HG03095 (cell line): ENCODE data around the gene LONP2.
"Not testable (repeated sequence)": the region's sequence is repeated elsewhere in the genome, so short reads cannot be mapped to it uniquely, and the experiment has no call there.

Experiments used
- ATAC-seq: cut with Tn5 transposase; IDR thresholded peaks from one replicate; pipeline ENCODE4 v1.9.1; 2021; ENCODE audit warnings: moderate library complexity; ENCODE audit not compliant: unreplicated experiment

The LONP2 gene

DNA sequence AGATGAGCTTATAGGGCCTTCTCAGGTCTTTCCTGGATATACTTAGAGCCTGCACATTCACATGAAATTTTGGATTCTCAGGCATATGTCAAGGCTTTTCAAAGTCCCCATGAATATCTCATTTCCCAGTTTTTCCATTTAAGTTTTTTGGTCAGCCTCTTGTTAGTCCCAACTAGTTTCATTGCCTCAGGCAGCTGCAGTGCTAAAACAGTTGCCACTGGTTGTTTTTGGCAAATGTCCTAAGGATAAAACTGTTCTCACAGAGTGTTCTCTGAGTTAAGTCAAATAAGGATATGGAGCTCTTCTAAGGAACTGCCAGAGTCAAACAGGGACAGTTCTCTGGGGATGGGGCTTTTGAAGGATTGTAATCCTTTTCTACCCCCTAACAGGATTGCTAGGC lies 43.1 kb downstream of the LONP2 start:
- no peak for ATAC-seq

- ATAC-seq: no peak
These were observed 47.2 kb downstream of the LONP2 start for GRCh38 chr16:48291303-48291702.

- ATAC-seq: no peak
These were observed 47.7 kb downstream of the LONP2 start for GRCh38 chr16:48291754-48292153.

- no peak for ATAC-seq
These were observed 48.4 kb downstream of the LONP2 start for GRCh38 chr16:48292452-48292851.

GRCh38 chr16:48294724-48295123 lies 50.6 kb downstream of the LONP2 start:
- no peak for ATAC-seq

DNA sequence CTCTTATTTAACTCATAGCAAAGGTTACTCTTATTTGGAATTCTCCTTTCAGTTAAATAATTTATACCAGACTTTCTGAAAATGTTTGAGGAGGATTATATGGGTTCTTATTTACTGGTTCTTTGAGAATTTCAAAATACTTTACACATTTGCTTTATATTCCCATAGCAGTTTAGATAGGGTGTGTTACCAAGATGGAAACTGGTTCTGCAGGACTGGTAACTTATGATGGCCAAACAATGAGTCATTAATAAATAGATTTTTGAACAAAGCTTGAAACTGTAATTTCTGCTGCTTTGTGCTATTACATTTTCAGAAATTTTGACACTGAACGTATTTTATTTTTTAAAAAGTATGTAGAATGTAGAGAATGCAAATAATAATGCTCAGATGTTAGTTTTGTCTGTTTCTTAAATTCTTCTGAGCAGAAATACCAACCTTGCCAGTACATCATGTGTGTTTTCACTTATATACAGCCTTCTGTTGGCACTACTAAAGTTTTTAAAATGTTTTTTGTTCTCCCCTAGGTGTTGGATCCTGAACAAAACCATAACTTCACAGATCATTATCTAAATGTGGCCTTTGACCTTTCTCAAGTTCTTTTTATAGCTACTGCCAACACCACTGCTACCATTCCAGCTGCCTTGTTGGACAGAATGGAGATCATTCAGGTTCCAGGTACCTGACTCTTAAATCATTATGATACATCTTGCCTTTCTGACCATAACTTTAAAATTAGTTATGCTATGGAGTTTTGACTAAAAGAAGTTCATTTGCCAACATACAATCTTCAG lies 51.6 kb downstream of the LONP2 start:
- ATAC-seq: no peak

- no peak for ATAC-seq
These were observed 55.4 kb downstream of the LONP2 start for GRCh38 chr16:48299471-48299870.

DNA sequence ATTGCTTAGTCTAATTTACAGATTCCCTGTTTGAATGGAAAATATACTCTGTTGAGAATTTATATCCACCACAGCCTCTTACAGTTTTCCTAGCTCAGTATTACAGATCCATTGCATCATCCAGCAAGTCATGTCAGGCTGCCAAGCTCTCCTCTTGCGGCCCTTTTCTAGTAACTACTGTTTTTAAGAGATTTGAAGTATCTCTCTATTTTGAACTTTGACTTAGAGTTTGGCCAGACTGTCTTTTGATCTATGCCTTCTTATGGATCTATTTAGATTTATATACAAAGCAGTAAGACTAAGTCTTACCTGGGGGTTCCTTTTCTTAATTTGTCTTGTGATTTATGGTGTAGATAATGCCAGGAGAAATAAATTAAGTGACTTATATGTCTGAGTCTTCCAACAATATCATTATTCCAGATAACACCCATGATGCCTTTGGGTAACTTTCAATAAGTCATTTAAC lies 56.3 kb downstream of the LONP2 start:
- no peak for ATAC-seq

DNA sequence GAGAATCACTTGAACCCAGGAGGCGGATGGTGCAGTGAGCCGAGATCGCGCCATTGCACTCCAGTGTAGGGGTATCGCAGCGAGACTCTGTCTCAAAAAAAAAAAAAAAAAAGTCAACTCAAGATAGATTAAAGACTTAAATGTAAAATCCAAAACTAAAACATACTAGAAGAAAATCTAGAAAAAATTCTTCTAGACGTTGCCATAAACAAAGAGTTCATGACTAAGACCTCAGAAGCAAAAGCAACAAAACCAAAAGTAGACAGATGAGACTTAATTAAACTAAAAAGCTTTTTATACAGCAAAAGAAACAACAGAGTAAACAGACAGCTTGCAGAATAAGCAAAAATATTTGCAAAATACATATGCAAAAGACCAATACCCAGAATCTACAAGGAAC lies 64.4 kb downstream of the LONP2 start:
- ATAC-seq: no peak

DNA sequence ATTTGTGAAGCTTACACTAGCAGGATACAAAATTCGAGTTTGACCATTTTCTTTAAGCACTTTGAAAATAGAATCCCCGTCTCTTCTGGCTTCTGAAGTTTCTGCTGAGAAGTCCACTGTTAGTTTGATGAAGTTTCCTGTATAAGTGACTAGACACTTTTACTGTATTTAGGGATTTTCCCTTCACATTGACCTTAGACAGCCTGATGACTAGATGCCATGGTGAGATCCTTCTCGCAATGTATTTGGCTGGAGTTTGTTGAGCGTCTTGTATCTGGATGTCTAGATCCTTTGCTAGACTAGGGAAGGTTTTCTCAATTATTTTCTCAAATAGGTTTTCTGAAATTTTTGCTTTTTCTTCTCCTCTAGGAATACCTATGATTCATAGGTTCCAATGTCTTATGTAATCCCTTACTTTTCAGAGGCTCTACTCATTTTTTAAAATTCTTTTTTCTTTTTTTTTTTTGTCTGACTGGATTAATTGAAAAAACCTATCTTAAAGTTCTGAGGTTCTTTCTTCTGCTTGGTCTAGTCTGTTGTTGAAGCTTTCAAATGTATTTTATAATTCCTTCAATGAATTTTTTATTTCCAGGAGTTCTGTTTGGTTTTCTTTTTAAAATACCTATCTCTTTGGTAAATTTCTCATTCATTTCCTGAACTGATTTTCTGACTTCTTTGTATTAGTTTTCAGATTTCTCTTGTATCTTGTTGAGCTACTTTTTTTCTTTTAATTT lies 67.0 kb downstream of the LONP2 start:
- no peak for ATAC-seq

DNA sequence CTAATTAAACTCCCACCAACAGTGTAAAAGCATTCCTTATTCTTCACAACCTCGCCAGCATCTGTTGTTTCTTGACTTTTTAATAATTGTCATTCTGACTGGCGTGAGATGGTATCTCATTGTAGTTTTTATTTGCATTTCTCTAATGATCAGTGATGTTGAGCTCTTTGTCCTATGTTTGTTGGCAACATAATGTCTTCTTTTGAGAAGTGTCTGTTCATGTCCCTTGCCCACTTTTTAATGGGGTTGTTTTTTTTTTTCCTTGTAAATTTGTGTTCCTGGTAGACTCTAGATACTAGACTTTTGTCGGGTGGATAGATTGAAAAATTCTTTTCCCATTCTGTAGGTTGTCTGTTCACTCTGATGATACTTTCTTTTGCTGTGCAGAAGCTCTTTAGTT lies 69.8 kb downstream of the LONP2 start:
- not testable (repeated sequence) for ATAC-seq

- ATAC-seq: no peak
These were observed 72.9 kb downstream of the LONP2 start for GRCh38 chr16:48317026-48317425.

DNA sequence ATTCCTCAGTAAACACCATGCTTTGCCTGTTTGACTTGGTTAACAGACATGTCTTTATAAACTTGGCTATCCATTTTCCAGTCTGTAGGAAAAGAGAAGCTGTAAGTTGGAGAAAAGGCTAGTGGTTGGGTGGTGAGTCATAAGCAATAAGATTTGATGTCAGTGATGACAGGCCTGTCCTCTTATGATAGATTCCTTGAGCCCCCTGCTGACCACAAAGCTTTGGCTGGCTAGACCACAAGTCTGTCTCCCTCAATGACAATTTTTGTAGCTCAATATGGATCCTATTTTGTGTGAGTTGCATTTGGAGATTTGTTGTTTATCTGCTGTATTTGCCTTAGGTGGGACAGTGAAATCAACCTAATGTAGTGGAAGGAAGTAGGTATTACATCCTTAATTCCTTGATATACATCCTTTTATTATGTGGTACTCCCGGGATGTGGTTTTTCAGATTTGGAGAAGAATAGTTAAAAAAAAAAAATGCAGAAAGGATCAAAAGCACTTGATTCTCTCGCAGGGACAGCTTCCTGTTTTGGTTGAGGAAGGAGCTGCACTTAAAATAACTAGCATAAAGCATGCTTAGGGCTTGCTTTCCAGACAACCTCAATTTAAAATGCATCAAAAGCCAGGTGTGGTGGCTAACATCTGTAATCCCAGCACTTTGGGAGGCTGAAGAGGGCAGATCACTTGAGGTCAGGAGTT lies 73.7 kb downstream of the LONP2 start:
- no peak for ATAC-seq

DNA sequence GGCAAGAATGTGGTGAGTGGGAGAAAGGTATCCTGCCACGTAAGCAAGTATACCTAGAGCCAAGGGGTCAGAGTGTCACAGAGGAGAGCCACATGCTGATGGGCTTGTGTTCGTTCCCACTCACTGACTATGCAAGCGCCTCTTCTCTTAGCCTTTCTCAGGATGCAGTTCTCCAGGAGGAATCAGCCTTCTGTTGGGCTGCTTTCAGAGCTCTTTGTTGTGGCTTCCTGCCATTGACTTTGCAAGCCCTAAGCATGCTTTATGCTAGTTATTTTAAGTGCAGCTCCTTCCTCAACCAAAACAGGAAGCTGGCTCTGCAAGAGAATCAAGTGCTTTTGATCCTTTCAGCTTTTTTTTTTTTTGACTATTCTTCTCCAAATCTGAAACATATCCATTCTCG lies 74.5 kb downstream of the LONP2 start:
- no peak for ATAC-seq

- ATAC-seq: no peak
These were observed 77.4 kb downstream of the LONP2 start for GRCh38 chr16:48321317-48322036.

GRCh38 chr16:48323783-48324775 lies 80.0 kb downstream of the LONP2 start:
- no peak for ATAC-seq

GRCh38 chr16:48326915-48327314 lies 82.8 kb downstream of the LONP2 start:
- no peak for ATAC-seq

GRCh38 chr16:48329138-48329537 lies 85.0 kb downstream of the LONP2 start:
- ATAC-seq: no peak

DNA sequence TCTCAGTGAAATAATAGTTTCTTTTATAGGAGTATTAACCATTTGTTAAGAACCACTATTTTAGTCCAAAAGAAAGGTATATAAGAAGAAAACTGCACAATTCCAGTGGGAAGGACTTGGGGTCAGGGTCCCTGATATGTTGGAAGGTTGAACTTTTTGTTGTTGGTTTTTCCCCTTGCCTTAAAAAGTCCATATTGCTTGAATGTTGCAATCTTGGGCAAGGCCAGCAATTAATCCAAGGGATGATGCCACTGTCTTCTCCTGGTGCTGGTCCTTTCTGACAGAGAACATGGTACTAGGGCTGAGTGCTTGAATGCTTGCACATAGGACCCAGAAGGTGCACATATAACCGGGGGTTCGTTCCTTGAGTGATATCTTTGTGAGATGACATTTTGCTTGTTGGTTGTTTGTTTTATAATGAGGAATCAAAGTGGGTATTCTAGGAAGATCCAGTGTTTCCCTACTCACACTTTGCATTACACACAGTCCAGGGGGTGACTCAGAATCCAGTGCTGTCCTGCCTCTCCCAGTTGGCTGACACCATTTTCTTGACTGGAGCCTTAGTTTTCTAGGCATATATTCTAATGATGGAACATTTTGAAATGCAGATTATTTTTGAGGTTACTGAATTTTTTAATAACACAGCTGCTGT lies 86.2 kb downstream of the LONP2 start:
- ATAC-seq: no peak
